Globus pallidus (tissue), 1 donor: ENCODE measurements around the gene IGFBP4.

Experiments
- DNase-seq: peaks from one replicate; pipeline ENCODE4 v3.0.0-alpha.2; 2015; ENCODE audit warnings: low spot score

IGFBP4 gene

GRCh38 chr17:40456396-40456951 is 13.2 kb downstream of the IGFBP4 start:
- DNase-seq, result no peak

GRCh38 chr17:40457369-40457768 is 14.1 kb downstream of the IGFBP4 start:
- DNase-seq, result no peak

- DNase-seq, result no peak
Observed at GRCh38 chr17:40457964-40458791, 14.9 kb downstream of the IGFBP4 start.

GRCh38 chr17:40458851-40459482 is 15.7 kb downstream of the IGFBP4 start:
- DNase-seq, result no peak

- no peak for DNase-seq
Observed at GRCh38 chr17:40459636-40460603, 16.7 kb downstream of the IGFBP4 start.

- DNase-seq, result no peak
Observed at GRCh38 chr17:40460604-40460967, 17.3 kb downstream of the IGFBP4 start.

GRCh38 chr17:40460968-40461731 is 17.9 kb downstream of the IGFBP4 start:
- DNase-seq, result no peak

- DNase-seq, result no peak
Observed at GRCh38 chr17:40461732-40462342, 18.6 kb downstream of the IGFBP4 start.

GRCh38 chr17:40462343-40463121 is 19.3 kb downstream of the IGFBP4 start:
- no peak for DNase-seq

GRCh38 chr17:40463122-40463550 is 19.9 kb downstream of the IGFBP4 start:
- no peak for DNase-seq

- DNase-seq, result no peak
Observed at GRCh38 chr17:40464392-40464855, 21.2 kb downstream of the IGFBP4 start.

- DNase-seq, result no peak
Observed at GRCh38 chr17:40466298-40466971, 23.2 kb downstream of the IGFBP4 start.

- DNase-seq, result no peak
Observed at GRCh38 chr17:40467281-40467867, 24.1 kb downstream of the IGFBP4 start.

GRCh38 chr17:40468560-40468959 is 25.3 kb downstream of the IGFBP4 start:
- no peak for DNase-seq

GRCh38 chr17:40469805-40470675 is 26.8 kb downstream of the IGFBP4 start:
- no peak for DNase-seq

GRCh38 chr17:40470932-40471828 is 27.9 kb downstream of the IGFBP4 start:
- DNase-seq, result no peak
